K562 (cell line): Measurements from ENCODE around the gene SARS2. TPM values are rescaled to one million over a fixed set of nuclear protein-coding genes. Genes with fewer than 3 reads are reported as not detected.

Source experiments
- ATAC-seq: fragments of 200-7000 bp; cut with Tn5 transposase; 3 replicates; pipeline ENCODE4 v1.9.1; 2020; ENCODE audit warnings: moderate library complexity
- BruUV-seq: library from RNA; stranded (reverse); fragments of 400-500 nt; replicated peaks from 2 replicates; lab custom pipeline; 2021; lab: Mats Ljungman, UMichigan
- CTCF ChIA-PET: fragments of 300-600 bp; formaldehyde crosslinking; extraction: SDS; loops from one replicate; lab custom pipeline; 2021; ENCODE audit warnings: low intra/inter-chr PET ratio; lab: Yijun Ruan, JAX
- POLR2A ChIA-PET: fragments of 300-600, 350-650 bp; sonication (Branson Sonifier 250); formaldehyde crosslinking; extraction: SDS; loops from one replicate; lab custom pipeline; 2021; ENCODE audit warnings: antibody characterized with exemption, inconsistent platforms; lab: Yijun Ruan, JAX
- DNase-seq, 4 experiments: peaks; one replicate each; pipeline versions ENCODE4 v3.0.0 to v3.0.0-alpha.2; 2011 to 2018; ENCODE audit warnings: low spot score in 3 of 4, mixed read lengths in 3 of 4; ENCODE audit errors: extremely low read depth in 1 of 4
- FAIRE-seq: peaks from 2 replicates; lab custom pipeline; 2011; peaks lifted over from hg19 to GRCh38; lab: Jason Lieb, UNC
- H2AFZ ChIP-seq: 2 replicates; pipeline ENCODE4 v1.6.0; 2011; ENCODE audit warnings: low read depth, low read length, control low read depth, inconsistent platforms
- H3K27ac ChIP-seq: fragments of 200-600 bp; 3 replicates; pipeline ENCODE4 v1.8.0; 2011; ENCODE audit warnings: low read depth, mild to moderate bottlenecking, control low read depth, inconsistent platforms, low read length, moderate library complexity, mixed read lengths; ENCODE audit errors: extremely low read depth
- H3K27me3 ChIP-seq, 2 experiments: fragments of 300-600 bp in 1 of 2; 2 replicates in 1 of 2; 3 replicates in 1 of 2; pipeline versions ENCODE4 v1.6.0 to v1.8.0; 2011; ENCODE audit warnings: inconsistent platforms in 2 of 2, low read length in 2 of 2, mild to moderate bottlenecking in 1 of 2, mixed read lengths in 1 of 2, moderate library complexity in 1 of 2; ENCODE audit not compliant: control insufficient read depth in 2 of 2, insufficient read depth in 2 of 2
- H3K36me3 ChIP-seq: fragments of 300-600 bp; 3 replicates; pipeline ENCODE4 v1.8.0; 2011; ENCODE audit warnings: mild to moderate bottlenecking, low read length, inconsistent platforms; ENCODE audit not compliant: control insufficient read depth, insufficient read depth
- H3K4me1 ChIP-seq, 2 experiments: fragments of 200-600 bp in 1 of 2; replicated peaks in 1 of 2; 2 replicates in 1 of 2; 3 replicates in 1 of 2; pipeline versions ENCODE4 v1.5.1 to v1.8.0; 2011; ENCODE audit warnings: inconsistent platforms in 2 of 2, low read length in 2 of 2, mild to moderate bottlenecking in 1 of 2, mixed read lengths in 1 of 2, moderate library complexity in 1 of 2; ENCODE audit not compliant: control insufficient read depth in 2 of 2, insufficient read depth in 2 of 2
- H3K4me2 ChIP-seq: 2 replicates; pipeline ENCODE4 v1.6.1; 2011; ENCODE audit warnings: low read length, control low read depth, inconsistent platforms, mixed read lengths; ENCODE audit not compliant: insufficient read depth
- H3K4me3 ChIP-seq: fragments of 200-600 bp; sonication (generic), shearing (Covaris generic); 2 replicates; pipeline ENCODE4 v1.5.1; 2016; ENCODE audit warnings: control low read depth, inconsistent platforms
- H3K79me2 ChIP-seq: fragments of 200-600 bp; 3 replicates; pipeline ENCODE4 v1.8.0; 2011; ENCODE audit warnings: low read length, inconsistent platforms; ENCODE audit not compliant: control insufficient read depth, insufficient read depth
- H3K9ac ChIP-seq, 2 experiments: 2 replicates each; pipeline versions ENCODE4 v1.6.0 to v1.6.1; 2011; ENCODE audit warnings: low read depth in 2 of 2, low read length in 2 of 2, control low read depth in 1 of 2, inconsistent platforms in 1 of 2, mild to moderate bottlenecking in 1 of 2, mixed read lengths in 1 of 2; ENCODE audit not compliant: insufficient read depth in 1 of 2
- H3K9me1 ChIP-seq: one replicate; pipeline ENCODE4 v1.6.0; 2011; ENCODE audit warnings: inconsistent platforms, mild to moderate bottlenecking, low read length, moderate library complexity; ENCODE audit not compliant: control insufficient read depth, insufficient read depth
- H3K9me3 ChIP-seq: replicated peaks from 2 replicates; pipeline ENCODE4 v1.5.1; 2011; ENCODE audit warnings: low read depth, low read length, inconsistent platforms; ENCODE audit not compliant: control insufficient read depth, insufficient read depth
- H4K20me1 ChIP-seq: replicated peaks from 2 replicates; pipeline ENCODE4 v1.6.1; 2011; ENCODE audit warnings: low read length, inconsistent platforms, mixed read lengths; ENCODE audit not compliant: control insufficient read depth, insufficient read depth
- CXXC5 ChIP-seq: fragments of 250-450 bp; sonication (Bioruptor Pico); IDR thresholded peaks from 2 replicates; pipeline ENCODE4 v1.8.0; 2022; ENCODE audit warnings: inconsistent platforms, mild to moderate bottlenecking, moderate library complexity
- JUN ChIP-seq, 2 experiments: sonication (generic) in 1 of 2; formaldehyde crosslinking in 1 of 2; IDR thresholded peaks; 2 replicates each; pipeline versions ENCODE4 v1.6.1 to v1.8.0; 2012 to 2022; ENCODE audit warnings: borderline replicate concordance in 2 of 2, mild to moderate bottlenecking in 2 of 2, improper control_type of control experiment in 1 of 2, low read depth in 1 of 2, low read length in 1 of 2, missing genetic modification reagents in 1 of 2
- POLR2AphosphoS2 ChIP-seq: IDR thresholded peaks from 2 replicates; pipeline ENCODE4 v1.6.1; 2012; ENCODE audit warnings: low read length, improper control_type of control experiment
- SMARCB1 ChIP-seq: IDR thresholded peaks from 2 replicates; pipeline ENCODE4 v1.6.1; 2011; ENCODE audit warnings: improper control_type of control experiment, low read depth; ENCODE audit not compliant: insufficient read length
- WGBS: fragments of 100-300 bp; shearing (Covaris generic); methylation state at CpG from one replicate; pipeline ENCODE4 v1.1.6; 2016; ENCODE audit warnings: low coverage, mixed read lengths; ENCODE audit not compliant: insufficient coverage; ENCODE audit errors: missing lambda C conversion rate; 5-methylcytosine and 5-hydroxymethylcytosine counted together
- in situ Hi-C: fragments of 300-500 bp; cut with MboI; formaldehyde crosslinking; loops from 4 replicates; pipeline ENCODE4 v1.15.0; 2018; ENCODE audit warnings: inconsistent platforms, mixed read lengths
- intact Hi-C: fragments of 100-400 bp; cut with micrococcal nuclease; formaldehyde crosslinking; loops from 2 replicates; pipeline ENCODE4 v1.14.2; 2022
- polyA plus RNA-seq, 8 experiments: library from polyadenylated mRNA; depleted of rRNA in 4 of 8; stranded (reverse) in 5 of 8; unstranded in 3 of 8; fragments of >200 nt; fragmentation: Nextera tagmentation in 2 of 8; fragmentation: Illumina TruSeq in 1 of 8; extraction: Ambion mirVana in 2 of 8; extraction: Trizol in 1 of 8; gene quantifications; 2 replicates each; pipeline versions ENCODE4 v1.2.1 to v1.2.3, GENCODE V29; 2011 to 2014; ENCODE audit warnings: inconsistent platforms in 1 of 8, missing spikeins in 1 of 8
- total RNA-seq, 7 experiments: library from RNA; depleted of rRNA in 6 of 7; stranded (reverse); fragments of >200 nt in 6 of 7; fragmentation: Illumina TruSeq in 2 of 7; extraction: Trizol in 2 of 7; gene quantifications; 2 replicates each; pipeline versions ENCODE4 v1.2.1 to v1.2.3, GENCODE V29; 2011 to 2021; ENCODE audit warnings: low replicate concordance in 1 of 7
- TF ChIP-seq, protein P1 (sequence below): fragments of 250-450 bp; sonication (Bioruptor Pico); IDR thresholded peaks from 2 replicates; pipeline ENCODE4 v1.4.0; 2020; ENCODE audit warnings: mild to moderate bottlenecking, moderate library complexity
- TF ChIP-seq, protein P2 (sequence below), 2 experiments: fragments of 450-650 bp; formaldehyde crosslinking in 1 of 2; IDR thresholded peaks; 2 replicates each; pipeline versions ENCODE4 v1.4.0 to v1.6.1; 2014 to 2020; ENCODE audit warnings: mild to moderate bottlenecking in 2 of 2, borderline replicate concordance in 1 of 2, low read depth in 1 of 2

Gene SARS2
- total and polyA plus RNA-seq, 9 of the 15 experiments (the other 6 are each of a cell fraction or from before 2014, with no cell fraction given): 3.1 to 59.1 (median 31.7) TPM

DNA sequence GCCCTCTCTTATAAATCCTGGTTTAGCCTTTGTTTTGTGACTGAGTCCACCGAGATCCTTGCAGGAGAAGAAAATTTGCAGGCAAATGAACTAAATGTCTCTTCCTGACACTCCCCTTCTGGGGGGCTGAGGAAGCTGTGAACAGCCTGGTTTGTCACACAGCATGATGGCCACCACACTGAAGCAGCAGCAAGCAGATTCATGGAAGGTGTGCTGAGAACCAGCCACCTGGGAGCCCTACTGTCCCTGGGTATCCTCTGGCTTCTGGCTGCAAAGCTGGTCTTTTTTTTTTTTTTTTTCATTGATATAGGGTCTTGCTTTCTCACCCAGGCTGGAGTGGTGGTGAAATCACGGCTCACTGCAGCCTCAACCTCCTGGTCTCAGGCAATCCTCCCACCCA is 11.4 kb upstream of the SARS2 start:
- WGBS: 55% methylated on average over 2 of the region's 2 CpGs

More for the DNA sequence above, 11.4 kb upstream of the SARS2 start:
- DNase-seq (no peak), ATAC-seq (no peak), FAIRE-seq (no peak)
- H3K4me2 ChIP-seq: no peak overlapping the region
- H3K79me2 ChIP-seq: no peaks in the 10 kb centered on the region
- POLR2A ChIA-PET: interaction anchor here (0.9 to 1.0 kb wide), 2 partner anchors 9 to 11 kb away, joined by 4 to 7 read pairs; partner anchors contain the start of genes MRPS12 and SARS2
- no peak overlapping the region for H3K9ac ChIP-seq
- no peak overlapping the region for H2AFZ ChIP-seq
- no peaks in the 10 kb centered on the region for H4K20me1 ChIP-seq
- H3K27ac ChIP-seq: no peak overlapping the region
- CTCF ChIA-PET: no interaction called here
- no TSS peak for BruUV-seq
- H3K9me1 ChIP-seq: no peaks in the 10 kb centered on the region
- in situ Hi-C loops: no loop called here
- peaks cover 0 to 11% of the 10 kb centered on the region in 2 experiments; a peak in 2 of 5 replicates for H3K4me1 ChIP-seq
- no peaks in the 10 kb centered on the region for H3K9me3 ChIP-seq
- H3K27me3 ChIP-seq: no peaks in the 10 kb centered on the region
- peaks cover 21% of the 10 kb centered on the region; the same call in 2 of the 3 replicates for H3K36me3 ChIP-seq
- TF ChIP-seq JUN (IDR thresholded peaks at IDR 0.05; ENCODE audit: borderline replicate concordance, low read depth, low read length) (no peak), JUN (CRISPR knock-in tag; IDR thresholded peaks at IDR 0.05; ENCODE audit: borderline replicate concordance) (no peak), CXXC5 (CRISPR knock-in tag) (no peak), POLR2AphosphoS2 (no peak), SMARCB1 (no peak)
- TF ChIP-seq, protein P1, sequence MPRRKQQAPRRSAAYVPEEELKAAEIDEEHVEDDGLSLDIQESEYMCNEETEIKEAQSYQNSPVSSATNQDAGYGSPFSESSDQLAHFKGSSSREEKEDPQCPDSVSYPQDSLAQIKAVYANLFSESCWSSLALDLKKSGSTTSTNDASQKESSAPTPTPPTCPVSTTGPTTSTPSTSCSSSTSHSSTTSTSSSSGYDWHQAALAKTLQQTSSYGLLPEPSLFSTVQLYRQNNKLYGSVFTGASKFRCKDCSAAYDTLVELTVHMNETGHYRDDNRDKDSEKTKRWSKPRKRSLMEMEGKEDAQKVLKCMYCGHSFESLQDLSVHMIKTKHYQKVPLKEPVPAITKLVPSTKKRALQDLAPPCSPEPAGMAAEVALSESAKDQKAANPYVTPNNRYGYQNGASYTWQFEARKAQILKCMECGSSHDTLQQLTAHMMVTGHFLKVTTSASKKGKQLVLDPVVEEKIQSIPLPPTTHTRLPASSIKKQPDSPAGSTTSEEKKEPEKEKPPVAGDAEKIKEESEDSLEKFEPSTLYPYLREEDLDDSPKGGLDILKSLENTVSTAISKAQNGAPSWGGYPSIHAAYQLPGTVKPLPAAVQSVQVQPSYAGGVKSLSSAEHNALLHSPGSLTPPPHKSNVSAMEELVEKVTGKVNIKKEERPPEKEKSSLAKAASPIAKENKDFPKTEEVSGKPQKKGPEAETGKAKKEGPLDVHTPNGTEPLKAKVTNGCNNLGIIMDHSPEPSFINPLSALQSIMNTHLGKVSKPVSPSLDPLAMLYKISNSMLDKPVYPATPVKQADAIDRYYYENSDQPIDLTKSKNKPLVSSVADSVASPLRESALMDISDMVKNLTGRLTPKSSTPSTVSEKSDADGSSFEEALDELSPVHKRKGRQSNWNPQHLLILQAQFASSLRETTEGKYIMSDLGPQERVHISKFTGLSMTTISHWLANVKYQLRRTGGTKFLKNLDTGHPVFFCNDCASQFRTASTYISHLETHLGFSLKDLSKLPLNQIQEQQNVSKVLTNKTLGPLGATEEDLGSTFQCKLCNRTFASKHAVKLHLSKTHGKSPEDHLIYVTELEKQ: no peak
- TF ChIP-seq, protein P2, sequence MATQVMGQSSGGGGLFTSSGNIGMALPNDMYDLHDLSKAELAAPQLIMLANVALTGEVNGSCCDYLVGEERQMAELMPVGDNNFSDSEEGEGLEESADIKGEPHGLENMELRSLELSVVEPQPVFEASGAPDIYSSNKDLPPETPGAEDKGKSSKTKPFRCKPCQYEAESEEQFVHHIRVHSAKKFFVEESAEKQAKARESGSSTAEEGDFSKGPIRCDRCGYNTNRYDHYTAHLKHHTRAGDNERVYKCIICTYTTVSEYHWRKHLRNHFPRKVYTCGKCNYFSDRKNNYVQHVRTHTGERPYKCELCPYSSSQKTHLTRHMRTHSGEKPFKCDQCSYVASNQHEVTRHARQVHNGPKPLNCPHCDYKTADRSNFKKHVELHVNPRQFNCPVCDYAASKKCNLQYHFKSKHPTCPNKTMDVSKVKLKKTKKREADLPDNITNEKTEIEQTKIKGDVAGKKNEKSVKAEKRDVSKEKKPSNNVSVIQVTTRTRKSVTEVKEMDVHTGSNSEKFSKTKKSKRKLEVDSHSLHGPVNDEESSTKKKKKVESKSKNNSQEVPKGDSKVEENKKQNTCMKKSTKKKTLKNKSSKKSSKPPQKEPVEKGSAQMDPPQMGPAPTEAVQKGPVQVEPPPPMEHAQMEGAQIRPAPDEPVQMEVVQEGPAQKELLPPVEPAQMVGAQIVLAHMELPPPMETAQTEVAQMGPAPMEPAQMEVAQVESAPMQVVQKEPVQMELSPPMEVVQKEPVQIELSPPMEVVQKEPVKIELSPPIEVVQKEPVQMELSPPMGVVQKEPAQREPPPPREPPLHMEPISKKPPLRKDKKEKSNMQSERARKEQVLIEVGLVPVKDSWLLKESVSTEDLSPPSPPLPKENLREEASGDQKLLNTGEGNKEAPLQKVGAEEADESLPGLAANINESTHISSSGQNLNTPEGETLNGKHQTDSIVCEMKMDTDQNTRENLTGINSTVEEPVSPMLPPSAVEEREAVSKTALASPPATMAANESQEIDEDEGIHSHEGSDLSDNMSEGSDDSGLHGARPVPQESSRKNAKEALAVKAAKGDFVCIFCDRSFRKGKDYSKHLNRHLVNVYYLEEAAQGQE (IDR thresholded peaks at IDR 0.05; ENCODE audit: borderline replicate concordance): no peak
- TF ChIP-seq, protein P2 (CRISPR knock-in tag; IDR thresholded peaks at IDR 0.05; ENCODE audit: low read depth): no peak
- intact Hi-C loops: no loop called here
- no peak overlapping the region for H3K4me3 ChIP-seq
